Endodermal cell (in vitro differentiated cells): Measurements from ENCODE around the gene BAZ1B. TPM values are rescaled to one million over a fixed set of nuclear protein-coding genes. Genes with fewer than 3 reads are reported as not detected.

Experiments
- DNase-seq: peaks from one replicate; pipeline ENCODE4 v3.0.0-alpha.2; 2017
- H3K27ac ChIP-seq: 2 replicates; pipeline ENCODE4 v1.5.1; 2013; ENCODE audit warnings: mild to moderate bottlenecking, low read depth, low read length, moderate library complexity
- H3K27me3 ChIP-seq: 2 replicates; pipeline ENCODE4 v1.6.1; 2013; ENCODE audit warnings: mild to moderate bottlenecking, low read length, moderate library complexity; ENCODE audit not compliant: insufficient read depth, control insufficient read depth, poor library complexity, severe bottlenecking
- H3K36me3 ChIP-seq: 2 replicates; pipeline ENCODE4 v1.7.0; 2013; ENCODE audit warnings: mild to moderate bottlenecking, low read length, moderate library complexity; ENCODE audit not compliant: control insufficient read depth, insufficient read depth
- H3K4me1 ChIP-seq: one replicate; pipeline ENCODE4 v1.7.0; 2013; ENCODE audit warnings: low read length; ENCODE audit not compliant: control insufficient read depth, insufficient read depth
- H3K4me3 ChIP-seq: 2 replicates; pipeline ENCODE4 v1.5.1; 2013; ENCODE audit warnings: mild to moderate bottlenecking, low read length, moderate library complexity
- H3K9ac ChIP-seq: 2 replicates; pipeline ENCODE4 v1.6.1; 2013; ENCODE audit warnings: mild to moderate bottlenecking, low read length, moderate library complexity; ENCODE audit not compliant: poor library complexity, severe bottlenecking; ENCODE audit errors: extremely low read depth
- H3K9me3 ChIP-seq: 2 replicates; pipeline ENCODE4 v1.6.1; 2013; ENCODE audit warnings: mild to moderate bottlenecking, low read length, moderate library complexity; ENCODE audit not compliant: control insufficient read depth
- H3K27ac Mint-ChIP-seq: 2 replicates; pipeline ENCODE4 v1.8.0; 2020; ENCODE audit warnings: mixed read lengths
- H3K27me3 Mint-ChIP-seq: 2 replicates; pipeline ENCODE4 v1.8.0; 2021; ENCODE audit warnings: mild to moderate bottlenecking, mixed read lengths; ENCODE audit not compliant: insufficient read depth
- H3K36me3 Mint-ChIP-seq: 2 replicates; pipeline ENCODE4 v1.8.0; 2020; ENCODE audit warnings: low read depth, mixed read lengths
- H3K4me1 Mint-ChIP-seq: 2 replicates; pipeline ENCODE4 v1.8.0; 2020; ENCODE audit warnings: mixed read lengths
- H3K4me3 Mint-ChIP-seq: 2 replicates; pipeline ENCODE4 v1.8.0; 2020; ENCODE audit warnings: mild to moderate bottlenecking, moderate library complexity, mixed read lengths
- H3K9me3 Mint-ChIP-seq: 2 replicates; pipeline ENCODE4 v1.8.0; 2020; ENCODE audit warnings: mild to moderate bottlenecking, mixed read lengths
- CTCF ChIP-seq: fragments of 200-600 bp; sonication (generic); conservative IDR thresholded peaks from 2 replicates; pipeline ENCODE4 v1.5.0; 2021; ENCODE audit warnings: antibody characterized with exemption, mild to moderate bottlenecking
- WGBS, 2 experiments: methylation state at CpG; one replicate each; pipeline versions ENCODE4 v1.1.5 to v1.1.7; 2013; ENCODE audit warnings: missing lambda C conversion rate in 2 of 2, mixed read lengths in 1 of 2; ENCODE audit not compliant: insufficient coverage in 1 of 2, insufficient read length in 1 of 2; 5-methylcytosine and 5-hydroxymethylcytosine counted together
- total RNA-seq, 2 donors: library from RNA; stranded (reverse); fragmentation: NEBNext Ultra II Directional in 1 of 2; extraction: Animal tissue kit (Norgen Biotek cat#: 25700) in 1 of 2; gene quantifications; 2 replicates in 1 of 2; 3 replicates in 1 of 2; pipeline ENCODE4 v1.2.1, GENCODE V29; 2021

The BAZ1B gene
- total RNA-seq, 2 donors from 2014 or later: 66.4 to 72.1 TPM

- H3K36me3 Mint-ChIP-seq: peaks cover 82% of the 10 kb centered on the region
Measured at GRCh38 chr7:73463966-73464365, 58.1 kb downstream of the BAZ1B start.

GRCh38 chr7:73463260-73463659 is 58.8 kb downstream of the BAZ1B start:
- H3K9ac ChIP-seq: no peak overlapping the region
- Mint-ChIP-seq H3K9me3 (no peaks in the 10 kb centered on the region), H3K4me3 (no peak overlapping the region), H3K36me3 (peaks cover 85% of the 10 kb centered on the region), H3K27me3 (no peaks in the 10 kb centered on the region), H3K27ac (no peak overlapping the region), H3K4me1 (no peaks in the 10 kb centered on the region)
- WGBS, 2 experiments: 83 to 100% methylated on average over 1 to 3 of the region's 3 CpGs
- H3K27me3 ChIP-seq: no peaks in the 10 kb centered on the region
- no peaks in the 10 kb centered on the region for H3K9me3 ChIP-seq
- no peak for DNase-seq
- TF ChIP-seq CTCF: no peak
- peaks cover 98% of the 10 kb centered on the region for H3K36me3 ChIP-seq
- H3K27ac ChIP-seq: no peak overlapping the region
- H3K4me3 ChIP-seq: no peak overlapping the region
- no peaks in the 10 kb centered on the region for H3K4me1 ChIP-seq

More at GRCh38 chr7:73463966-73464365, 58.1 kb downstream of the BAZ1B start:
- no peak for DNase-seq
- H3K27me3 ChIP-seq: no peaks in the 10 kb centered on the region
- no peak overlapping the region for H3K27ac Mint-ChIP-seq
- H3K27me3 Mint-ChIP-seq: no peaks in the 10 kb centered on the region
- no peak overlapping the region for H3K4me3 Mint-ChIP-seq
- H3K9me3 Mint-ChIP-seq: no peaks in the 10 kb centered on the region
- H3K4me1 ChIP-seq: no peaks in the 10 kb centered on the region
- no peak overlapping the region for H3K27ac ChIP-seq
- H3K9ac ChIP-seq: no peak overlapping the region
- TF ChIP-seq CTCF: no peak
- H3K9me3 ChIP-seq: no peaks in the 10 kb centered on the region
- no peak overlapping the region for H3K4me3 ChIP-seq
- no peaks in the 10 kb centered on the region for H3K4me1 Mint-ChIP-seq
- WGBS, 2 experiments: 93 to 96% methylated on average over 5 to 7 of the region's 7 CpGs
- peaks cover 98% of the 10 kb centered on the region for H3K36me3 ChIP-seq

GRCh38 chr7:73461782-73462285 is 60.3 kb downstream of the BAZ1B start:
- DNase-seq: no peak
- TF ChIP-seq CTCF: no peak
- H3K36me3 ChIP-seq: peaks cover 98% of the 10 kb centered on the region
- Mint-ChIP-seq H3K4me3 (no peak overlapping the region), H3K27me3 (no peaks in the 10 kb centered on the region), H3K27ac (no peak overlapping the region), H3K9me3 (no peaks in the 10 kb centered on the region), H3K4me1 (no peaks in the 10 kb centered on the region), H3K36me3 (peaks cover 89% of the 10 kb centered on the region)
- no peak overlapping the region for H3K9ac ChIP-seq
- WGBS, 2 experiments: 93 to 98% methylated on average over 3 of the region's 3 CpGs
- no peaks in the 10 kb centered on the region for H3K27me3 ChIP-seq
- H3K4me3 ChIP-seq: no peak overlapping the region
- H3K4me1 ChIP-seq: no peaks in the 10 kb centered on the region
- no peaks in the 10 kb centered on the region for H3K9me3 ChIP-seq
- H3K27ac ChIP-seq: no peak overlapping the region
